RWPE1 (cell line): ENCODE measurements around the gene RDH12.
A peak's percentile ranks its signal among the peaks of the same experiment; 100 is the strongest.

ENCODE experiments used
- CTCF ChIA-PET: fragments of 350-600 bp; sonication (Branson Sonifier 250); formaldehyde crosslinking; extraction: SDS; loops from one replicate; lab custom pipeline; 2021; lab: Yijun Ruan, JAX
- POLR2A ChIA-PET: fragments of 400-600 bp; formaldehyde crosslinking; extraction: SDS; loops from one replicate; lab custom pipeline; 2020; ENCODE audit warnings: antibody characterized with exemption; ENCODE audit not compliant: low non-redundant PET; lab: Yijun Ruan, JAX
- DNase-seq: peaks from one replicate; pipeline ENCODE4 v3.0.0; 2012; ENCODE audit warnings: low spot score
- H3K27ac ChIP-seq: fragments of 450-650 bp; 2 replicates; pipeline ENCODE4 v1.5.1; 2017
- TF ChIP-seq, protein P1 (sequence below): fragments of 450-650 bp; conservative IDR thresholded peaks from 2 replicates; pipeline ENCODE4 v1.5.1; 2017; ENCODE audit warnings: low read depth, mild to moderate bottlenecking

Gene RDH12

DNA sequence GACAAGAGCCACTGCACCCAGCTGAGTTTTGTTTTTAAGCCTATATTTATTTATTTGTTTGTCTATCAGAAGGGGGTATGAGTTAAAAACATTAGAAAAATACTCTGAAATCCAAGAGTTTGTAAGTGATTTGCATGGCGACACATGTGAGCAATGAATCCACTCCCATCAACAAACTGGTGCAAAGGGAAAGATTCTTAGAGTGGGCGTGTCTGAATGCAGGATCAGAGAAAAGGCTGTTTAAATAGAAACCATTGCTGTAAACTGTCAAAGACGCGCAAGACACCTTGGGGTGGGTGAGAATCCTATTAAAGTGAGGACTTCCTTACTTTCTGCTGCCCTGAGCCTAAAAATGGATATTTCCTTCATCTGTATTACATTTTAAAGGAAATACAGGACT lies 62.8 kb downstream of the RDH12 start:
- CTCF ChIA-PET, result no interaction called here
- POLR2A ChIA-PET, result no interaction called here
- H3K27ac ChIP-seq, result no peak overlapping the region
- no peak for DNase-seq
- TF ChIP-seq, protein P1, sequence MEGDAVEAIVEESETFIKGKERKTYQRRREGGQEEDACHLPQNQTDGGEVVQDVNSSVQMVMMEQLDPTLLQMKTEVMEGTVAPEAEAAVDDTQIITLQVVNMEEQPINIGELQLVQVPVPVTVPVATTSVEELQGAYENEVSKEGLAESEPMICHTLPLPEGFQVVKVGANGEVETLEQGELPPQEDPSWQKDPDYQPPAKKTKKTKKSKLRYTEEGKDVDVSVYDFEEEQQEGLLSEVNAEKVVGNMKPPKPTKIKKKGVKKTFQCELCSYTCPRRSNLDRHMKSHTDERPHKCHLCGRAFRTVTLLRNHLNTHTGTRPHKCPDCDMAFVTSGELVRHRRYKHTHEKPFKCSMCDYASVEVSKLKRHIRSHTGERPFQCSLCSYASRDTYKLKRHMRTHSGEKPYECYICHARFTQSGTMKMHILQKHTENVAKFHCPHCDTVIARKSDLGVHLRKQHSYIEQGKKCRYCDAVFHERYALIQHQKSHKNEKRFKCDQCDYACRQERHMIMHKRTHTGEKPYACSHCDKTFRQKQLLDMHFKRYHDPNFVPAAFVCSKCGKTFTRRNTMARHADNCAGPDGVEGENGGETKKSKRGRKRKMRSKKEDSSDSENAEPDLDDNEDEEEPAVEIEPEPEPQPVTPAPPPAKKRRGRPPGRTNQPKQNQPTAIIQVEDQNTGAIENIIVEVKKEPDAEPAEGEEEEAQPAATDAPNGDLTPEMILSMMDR, result no peak

DNA sequence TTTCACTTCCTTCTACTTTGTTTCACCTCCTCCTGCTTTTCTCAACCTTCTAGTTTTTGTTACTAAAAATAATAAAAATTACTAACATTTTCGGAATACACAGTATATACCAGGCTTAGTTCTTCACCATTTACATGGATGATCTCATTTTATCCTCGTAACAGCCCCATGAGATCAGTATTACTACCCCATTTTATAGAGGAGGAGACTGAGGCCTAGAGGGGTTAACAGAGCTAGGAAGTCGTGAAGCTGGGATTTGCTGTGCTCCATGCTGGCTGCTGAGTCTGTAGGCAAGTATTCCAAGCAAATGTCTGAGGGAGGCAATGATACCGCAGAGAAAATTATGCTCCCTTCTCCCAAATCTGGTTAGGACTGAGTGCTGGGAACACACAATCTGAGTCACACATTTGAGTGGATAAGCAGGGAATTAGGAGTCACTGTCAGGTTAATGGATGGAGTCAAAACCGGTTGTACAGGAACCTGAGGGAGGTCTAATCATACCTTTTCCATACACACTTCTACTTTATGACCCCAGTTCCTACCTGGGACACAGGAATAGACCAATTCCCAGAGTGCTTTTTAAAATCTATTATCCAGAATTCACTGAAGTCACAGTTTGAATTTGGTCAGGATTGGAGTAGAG lies 63.6 kb downstream of the RDH12 start:
- TF ChIP-seq, protein P1, result no peak
- ChIA-PET CTCF (no interaction called here), POLR2A (no interaction called here)
- peak; percentile 70 for DNase-seq
- no peak overlapping the region for H3K27ac ChIP-seq

DNA sequence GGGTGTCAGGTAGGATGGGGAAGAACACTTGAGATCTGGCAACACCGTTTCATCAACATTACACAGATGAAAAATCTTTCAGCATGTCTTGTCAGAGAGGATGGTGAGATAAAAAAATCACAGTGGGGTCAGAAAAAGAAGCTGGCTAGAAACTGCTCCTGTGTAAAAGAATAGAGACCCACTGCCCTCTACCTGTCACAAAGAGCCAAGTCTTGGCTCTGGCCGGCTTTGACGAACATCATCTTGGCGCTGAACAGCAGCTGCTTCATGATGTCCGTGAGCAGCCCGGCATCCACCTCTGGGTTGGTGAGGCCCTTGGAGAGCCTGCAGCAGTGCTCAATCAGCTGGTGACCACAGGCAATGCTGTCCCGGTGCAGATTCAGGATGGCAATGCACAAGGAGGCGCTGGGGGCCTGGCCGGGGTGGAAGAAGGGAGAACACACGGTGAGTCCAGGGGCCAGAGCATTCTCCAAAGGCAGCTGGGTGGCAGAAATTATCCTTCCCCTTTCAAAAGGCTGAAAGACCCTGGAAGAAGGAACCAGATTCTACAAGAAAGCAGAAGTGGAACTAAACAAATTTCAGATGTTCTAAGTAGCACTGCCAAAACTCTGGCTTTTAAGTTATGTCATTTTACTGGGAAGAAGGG lies 64.5 kb downstream of the RDH12 start:
- CTCF ChIA-PET, result interaction anchor here (0.6 kb wide), 1 partner anchor 111 kb away, joined by 3 read pairs; no protein-coding TSS in a partner anchor
- POLR2A ChIA-PET, result no interaction called here
- TF ChIP-seq, protein P1, result no peak
- H3K27ac ChIP-seq, result no peak overlapping the region
- DNase-seq, result no peak

DNA sequence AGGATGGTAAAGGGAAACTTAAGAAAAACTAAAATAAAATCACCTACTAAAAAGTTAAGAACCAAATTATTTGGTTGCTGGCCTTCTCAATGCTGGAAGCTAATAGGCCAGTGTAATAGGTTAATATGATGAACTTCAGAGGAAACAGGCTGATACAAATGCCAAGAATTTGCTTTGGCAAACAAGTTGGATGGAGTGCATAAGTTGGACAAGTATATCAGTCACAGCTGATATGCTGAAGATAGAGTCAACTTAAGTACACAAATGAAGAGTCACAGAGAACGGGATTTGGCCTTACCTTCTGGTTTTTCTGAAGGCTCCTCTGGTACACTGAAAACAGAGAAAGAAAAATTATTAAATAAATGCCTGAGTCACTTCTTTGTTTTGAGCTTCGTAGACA lies 66.5 kb downstream of the RDH12 start:
- ChIA-PET POLR2A (no interaction called here), CTCF (no interaction called here)
- no peak overlapping the region for H3K27ac ChIP-seq
- TF ChIP-seq, protein P1, result no peak
- DNase-seq, result no peak

DNA sequence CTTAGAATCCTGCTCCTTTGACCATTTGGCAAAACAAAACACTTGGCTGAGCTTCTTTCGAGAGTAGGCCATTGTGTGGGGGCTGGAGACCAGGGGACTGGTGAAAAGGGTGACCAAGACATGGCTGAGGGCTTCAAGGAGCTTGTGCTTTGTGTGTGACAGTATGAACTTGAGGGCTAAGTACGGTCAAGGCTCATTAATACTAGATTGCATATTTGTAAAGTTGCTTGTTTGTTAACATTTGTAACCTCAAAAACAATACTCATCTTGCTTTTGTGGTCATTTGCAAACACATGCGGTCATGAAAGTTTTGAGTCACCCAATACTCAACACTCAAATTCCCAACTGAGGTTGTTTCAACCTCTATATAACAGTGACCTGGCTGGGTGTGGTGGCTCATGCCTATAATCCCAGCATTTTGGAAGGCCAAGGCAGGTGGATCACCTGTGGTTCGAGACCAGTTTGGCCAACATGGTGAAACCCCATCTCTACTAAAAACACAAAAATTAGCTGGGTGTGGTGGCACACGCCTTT lies 72.2 kb downstream of the RDH12 start:
- ChIA-PET CTCF (interaction anchor here (0.7 kb wide), 1 partner anchor 202 kb away, joined by 6 read pairs; no protein-coding TSS in a partner anchor), POLR2A (no interaction called here)
- TF ChIP-seq, protein P1, result no peak
- no peak for DNase-seq
- H3K27ac ChIP-seq, result no peak overlapping the region

DNA sequence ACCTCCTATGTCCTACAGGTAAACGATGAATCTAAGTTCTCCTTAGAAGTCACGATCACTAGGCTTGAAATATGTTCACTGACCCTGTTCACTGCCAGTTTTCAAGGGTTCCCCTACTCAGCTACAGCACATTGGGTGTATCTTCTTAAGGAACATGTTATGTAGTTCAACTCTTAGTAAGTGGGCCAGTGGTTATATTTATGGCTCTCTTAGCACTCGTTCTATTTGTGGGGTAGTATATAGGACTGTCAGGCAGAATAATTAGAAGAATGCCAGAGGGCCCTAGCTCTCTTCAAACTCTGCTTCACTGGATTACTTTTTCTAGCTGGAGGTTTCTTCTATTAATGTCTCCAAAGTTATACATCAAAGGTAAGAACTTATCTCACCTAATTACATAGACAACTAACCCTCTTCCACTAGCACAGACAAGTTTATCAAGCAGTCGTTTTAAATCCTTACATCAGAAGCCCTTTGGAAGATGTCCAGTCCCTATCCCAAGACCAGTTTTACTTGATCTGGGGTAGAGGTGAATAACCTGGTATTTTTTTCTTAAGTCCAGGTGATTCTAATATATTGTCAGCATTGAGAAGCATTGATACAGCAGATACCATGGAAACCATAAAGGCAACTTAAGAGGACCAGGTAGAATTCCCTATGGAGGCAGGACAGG lies 75.1 kb downstream of the RDH12 start:
- TF ChIP-seq, protein P1, result no peak
- H3K27ac ChIP-seq, result no peak overlapping the region
- CTCF ChIA-PET, result no interaction called here
- DNase-seq, result no peak
- POLR2A ChIA-PET, result no interaction called here
